CD14-positive monocyte (primary cell): ENCODE data around the gene SLC66A1. TPM values are rescaled to one million over a fixed set of nuclear protein-coding genes. Genes with fewer than 3 reads are reported as not detected.

Experiments
- DNase-seq, 3 donors: peaks; one replicate each; pipeline ENCODE4 v3.0.0-alpha.2; 2011 to 2022
- H2AFZ ChIP-seq: 2 replicates; pipeline ENCODE4 v1.6.0; 2012; ENCODE audit warnings: mild to moderate bottlenecking, low read depth, low read length, inconsistent platforms; ENCODE audit not compliant: insufficient read depth, poor library complexity, severe bottlenecking
- H3K27ac ChIP-seq, 2 donors: 1 replicate in 1 of 2; 2 replicates in 1 of 2; pipeline ENCODE4 v1.5.1; 2012 to 2013; ENCODE audit warnings: low read length in 2 of 2, control low read depth in 1 of 2, inconsistent platforms in 1 of 2, low read depth in 1 of 2, mild to moderate bottlenecking in 1 of 2
- H3K27me3 ChIP-seq, 2 donors: one replicate each; pipeline versions ENCODE4 v1.6.0 to v1.6.1; 2011 to 2013; ENCODE audit warnings: low read length in 2 of 2; ENCODE audit not compliant: control insufficient read depth in 2 of 2, insufficient read depth in 2 of 2
- H3K36me3 ChIP-seq, 2 donors: replicated peaks in 1 of 2; 1 replicate in 1 of 2; 2 replicates in 1 of 2; pipeline versions ENCODE4 v1.5.1 to v1.6.1; 2012 to 2013; ENCODE audit warnings: low read length in 2 of 2, control low read depth in 1 of 2, inconsistent platforms in 1 of 2, mild to moderate bottlenecking in 1 of 2; ENCODE audit not compliant: insufficient read depth in 2 of 2, control insufficient read depth in 1 of 2
- H3K4me1 ChIP-seq, 2 donors: 1 replicate in 1 of 2; 2 replicates in 1 of 2; pipeline versions ENCODE4 v1.5.1 to v1.6.1; 2012 to 2013; ENCODE audit warnings: low read length in 2 of 2, control low read depth in 1 of 2, inconsistent platforms in 1 of 2, mild to moderate bottlenecking in 1 of 2, moderate library complexity in 1 of 2; ENCODE audit not compliant: insufficient read depth in 2 of 2, control insufficient read depth in 1 of 2
- H3K4me2 ChIP-seq: replicated peaks from 2 replicates; pipeline ENCODE3; 2012; ENCODE audit warnings: low read length, moderate library complexity, mild to moderate bottlenecking; ENCODE audit not compliant: poor library complexity, severe bottlenecking; ENCODE audit errors: extremely low read depth
- H3K4me3 ChIP-seq, 3 experiments: fragments of 200-600 bp in 1 of 3; sonication (generic) in 1 of 3; replicated peaks in 1 of 3; 1 replicate in 2 of 3; 2 replicates in 1 of 3; pipeline ENCODE4 v1.5.1; 2011 to 2013; ENCODE audit warnings: low read length in 3 of 3, mild to moderate bottlenecking in 3 of 3, control low read depth in 2 of 3, low read depth in 2 of 3, inconsistent platforms in 1 of 3, moderate library complexity in 1 of 3
- H3K79me2 ChIP-seq: 2 replicates; pipeline ENCODE4 v1.6.0; 2012; ENCODE audit warnings: mild to moderate bottlenecking, control low read depth, inconsistent platforms, low read length, moderate library complexity; ENCODE audit not compliant: insufficient read depth
- H3K9ac ChIP-seq: 2 replicates; pipeline ENCODE4 v1.6.0; 2017; ENCODE audit warnings: low read length, mild to moderate bottlenecking; ENCODE audit not compliant: insufficient read depth, poor library complexity, severe bottlenecking
- H3K9me3 ChIP-seq, 2 donors: replicated peaks in 1 of 2; 1 replicate in 1 of 2; 2 replicates in 1 of 2; pipeline versions ENCODE4 v1.5.1 to v1.6.1; 2012 to 2013; ENCODE audit warnings: low read length in 2 of 2, control low read depth in 1 of 2; ENCODE audit not compliant: control insufficient read depth in 1 of 2, insufficient read depth in 1 of 2
- H4K20me1 ChIP-seq: 2 replicates; pipeline ENCODE4 v1.6.0; 2012; ENCODE audit warnings: mild to moderate bottlenecking, low read length, control low read depth, moderate library complexity; ENCODE audit not compliant: insufficient read depth
- H3K27ac Mint-ChIP-seq, 7 donors: one replicate each; pipeline ENCODE4 v1.8.0; 2020; ENCODE audit warnings: mild to moderate bottlenecking in 7 of 7, mixed read lengths in 7 of 7, moderate library complexity in 6 of 7, inconsistent platforms in 2 of 7
- H3K27me3 Mint-ChIP-seq, 3 donors: one replicate each; pipeline ENCODE4 v1.8.0; 2021 to 2022; ENCODE audit warnings: low read depth in 3 of 3, mild to moderate bottlenecking in 3 of 3, mixed read lengths in 3 of 3, moderate library complexity in 3 of 3, inconsistent platforms in 1 of 3
- H3K36me3 Mint-ChIP-seq, 2 donors: one replicate each; pipeline ENCODE4 v1.8.0; 2020; ENCODE audit warnings: mixed read lengths in 2 of 2, inconsistent platforms in 1 of 2, mild to moderate bottlenecking in 1 of 2
- H3K4me1 Mint-ChIP-seq: one replicate; pipeline ENCODE4 v1.8.0; 2020; ENCODE audit warnings: mild to moderate bottlenecking, mixed read lengths
- H3K4me3 Mint-ChIP-seq, 2 donors: one replicate each; pipeline ENCODE4 v1.8.0; 2020; ENCODE audit warnings: mild to moderate bottlenecking in 2 of 2, mixed read lengths in 2 of 2, moderate library complexity in 1 of 2
- H3K9me3 Mint-ChIP-seq, 7 donors: one replicate each; pipeline ENCODE4 v1.8.0; 2020 to 2022; ENCODE audit warnings: mixed read lengths in 7 of 7, mild to moderate bottlenecking in 6 of 7, moderate library complexity in 6 of 7, inconsistent platforms in 2 of 7
- WGBS: methylation state at CpG from one replicate; pipeline ENCODE4 v1.1.5; 2013; ENCODE audit warnings: missing lambda C conversion rate; ENCODE audit not compliant: insufficient coverage; 5-methylcytosine and 5-hydroxymethylcytosine counted together
- intact Hi-C, 2 donors: fragments of 100-400 bp; cut with micrococcal nuclease; formaldehyde crosslinking; loops; one replicate each; pipeline versions ENCODE4 v1.15.0 to v1.15.1; 2023
- polyA plus RNA-seq, 3 donors: library from polyadenylated mRNA; depleted of rRNA in 1 of 3; unstranded in 2 of 3; stranded (reverse) in 1 of 3; fragments of 300-500 nt in 2 of 3; fragments of >200 nt in 1 of 3; fragmentation: Illumina TruSeq in 2 of 3; gene quantifications; 1 replicate in 2 of 3; 2 replicates in 1 of 3; pipeline ENCODE4 v1.2.3, GENCODE V29; 2012 to 2021
- TF ChIP-seq, protein P1 (sequence below): fragments of 200-600 bp; IDR thresholded peaks from one replicate; pipeline ENCODE4 v1.8.0; 2022; ENCODE audit warnings: antibody characterized with exemption, mild to moderate bottlenecking

SLC66A1 gene
- polyA plus RNA-seq, 3 donors, result 9.1 to 21.1 (median 9.7) TPM

DNA sequence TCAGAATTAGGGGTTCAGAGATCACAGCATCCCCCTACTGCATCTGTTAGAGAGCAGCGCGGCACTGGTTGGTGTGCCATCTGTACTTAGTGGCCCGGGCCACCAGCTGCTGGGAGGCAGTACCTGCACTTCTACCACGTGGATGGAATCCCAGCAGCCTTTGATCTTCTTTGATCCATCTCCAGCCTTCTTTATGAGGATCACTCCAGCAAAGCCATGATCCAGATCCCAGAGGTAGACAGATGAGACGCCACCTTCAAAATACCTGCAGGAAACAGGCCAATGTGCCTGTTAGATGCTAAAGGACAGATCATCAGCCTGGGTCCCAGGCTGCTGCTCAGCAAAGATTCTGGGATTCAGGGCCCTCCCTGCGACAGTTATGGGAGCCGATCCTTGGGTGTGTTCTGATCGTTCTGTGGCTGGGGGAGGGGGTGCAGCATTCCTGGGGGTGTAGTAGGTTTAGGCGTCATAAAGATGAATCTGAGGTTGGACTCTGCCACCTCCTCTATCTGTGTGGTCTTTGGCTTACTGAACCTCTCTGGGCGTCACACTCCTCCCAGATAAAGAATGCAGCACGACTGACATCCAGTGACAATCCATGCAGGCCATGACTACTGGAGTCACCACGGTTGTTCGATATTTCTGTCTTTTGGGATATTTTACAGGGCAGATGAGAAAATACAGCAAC lies 45.3 kb downstream of the SLC66A1 start:
- no peak overlapping the region for H3K4me3 ChIP-seq
- WGBS, result 100% methylated on average over 6 of the region's 13 CpGs
- H3K9me3 Mint-ChIP-seq, result peaks cover 0 to 2% (median 0%) of the 10 kb centered on the region in 7 donors
- H3K4me1 ChIP-seq, result no peaks in the 10 kb centered on the region
- peaks cover 61 to 95% of the 10 kb centered on the region in 2 donors for H3K36me3 ChIP-seq
- no peak overlapping the region for H2AFZ ChIP-seq
- no peak overlapping the region for H3K4me2 ChIP-seq
- no peaks in the 10 kb centered on the region for H3K4me1 Mint-ChIP-seq
- TF ChIP-seq, protein P1, sequence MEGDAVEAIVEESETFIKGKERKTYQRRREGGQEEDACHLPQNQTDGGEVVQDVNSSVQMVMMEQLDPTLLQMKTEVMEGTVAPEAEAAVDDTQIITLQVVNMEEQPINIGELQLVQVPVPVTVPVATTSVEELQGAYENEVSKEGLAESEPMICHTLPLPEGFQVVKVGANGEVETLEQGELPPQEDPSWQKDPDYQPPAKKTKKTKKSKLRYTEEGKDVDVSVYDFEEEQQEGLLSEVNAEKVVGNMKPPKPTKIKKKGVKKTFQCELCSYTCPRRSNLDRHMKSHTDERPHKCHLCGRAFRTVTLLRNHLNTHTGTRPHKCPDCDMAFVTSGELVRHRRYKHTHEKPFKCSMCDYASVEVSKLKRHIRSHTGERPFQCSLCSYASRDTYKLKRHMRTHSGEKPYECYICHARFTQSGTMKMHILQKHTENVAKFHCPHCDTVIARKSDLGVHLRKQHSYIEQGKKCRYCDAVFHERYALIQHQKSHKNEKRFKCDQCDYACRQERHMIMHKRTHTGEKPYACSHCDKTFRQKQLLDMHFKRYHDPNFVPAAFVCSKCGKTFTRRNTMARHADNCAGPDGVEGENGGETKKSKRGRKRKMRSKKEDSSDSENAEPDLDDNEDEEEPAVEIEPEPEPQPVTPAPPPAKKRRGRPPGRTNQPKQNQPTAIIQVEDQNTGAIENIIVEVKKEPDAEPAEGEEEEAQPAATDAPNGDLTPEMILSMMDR, result no peak
- no peak overlapping the region for H3K27ac ChIP-seq
- no peak overlapping the region for H3K9ac ChIP-seq
- no peaks in the 10 kb centered on the region for H3K9me3 ChIP-seq
- DNase-seq, result no peak
- peaks cover 19% of the 10 kb centered on the region for H3K79me2 ChIP-seq
- peak overlapping the region in 1 of 7 donors; percentile 24 for H3K27ac Mint-ChIP-seq
- peaks cover 0 to 2% (median 0%) of the 10 kb centered on the region in 3 donors for H3K27me3 Mint-ChIP-seq
- H4K20me1 ChIP-seq, result peaks cover 92% of the 10 kb centered on the region
- H3K36me3 Mint-ChIP-seq, result peaks cover 69 to 89% of the 10 kb centered on the region in 2 donors
- intact Hi-C loops, result no loop called here
- H3K4me3 Mint-ChIP-seq, result no peak overlapping the region
- H3K27me3 ChIP-seq, result no peaks in the 10 kb centered on the region

DNA sequence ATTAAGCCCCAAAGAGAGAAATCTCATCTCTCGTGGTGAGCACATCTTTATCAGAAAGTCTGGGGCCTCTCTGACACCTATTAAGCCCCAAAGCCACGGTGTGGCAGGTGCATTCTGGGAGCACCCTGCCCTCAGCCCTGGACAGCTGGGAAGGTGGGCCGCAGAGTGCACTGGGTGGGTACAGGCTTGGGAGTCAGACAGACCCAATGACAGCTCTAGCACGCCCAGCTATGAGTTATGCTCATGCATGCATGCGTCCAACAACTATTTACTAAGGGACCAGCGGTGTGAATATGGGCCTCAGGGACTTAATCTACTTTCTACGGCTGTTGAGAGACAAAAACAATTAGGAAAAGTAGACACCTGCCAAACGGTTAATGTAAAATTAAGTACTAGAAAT lies 46.6 kb downstream of the SLC66A1 start:
- 93% methylated on average over 3 of the region's 8 CpGs for WGBS
- H3K27ac ChIP-seq, result no peak overlapping the region
- peaks cover 48 to 95% of the 10 kb centered on the region in 2 donors for H3K36me3 ChIP-seq
- H3K36me3 Mint-ChIP-seq, result peaks cover 65 to 87% of the 10 kb centered on the region in 2 donors
- H3K4me1 Mint-ChIP-seq, result no peaks in the 10 kb centered on the region
- no peak overlapping the region for H3K4me2 ChIP-seq
- no peak overlapping the region for H3K4me3 Mint-ChIP-seq
- H3K9me3 ChIP-seq, result no peaks in the 10 kb centered on the region
- H3K9me3 Mint-ChIP-seq, result peaks cover 0 to 2% (median 0%) of the 10 kb centered on the region in 7 donors
- H3K4me1 ChIP-seq, result no peaks in the 10 kb centered on the region
- DNase-seq, result no peak
- H3K79me2 ChIP-seq, result peaks cover 24% of the 10 kb centered on the region
- no peak overlapping the region for H3K9ac ChIP-seq
- H3K27ac Mint-ChIP-seq, result no peak overlapping the region
- H4K20me1 ChIP-seq, result peaks cover 92% of the 10 kb centered on the region
- intact Hi-C loops, result no loop called here
- H3K27me3 Mint-ChIP-seq, result peaks cover 0 to 2% (median 0%) of the 10 kb centered on the region in 3 donors
- no peak overlapping the region for H2AFZ ChIP-seq
- H3K27me3 ChIP-seq, result no peaks in the 10 kb centered on the region
- no peak overlapping the region for H3K4me3 ChIP-seq
- TF ChIP-seq, protein P1, result no peak
